ENCODE data around the gene DYNC2H1.

- TF ChIP-seq CTCF (IDR thresholded peaks at IDR 0.05; ENCODE audit: borderline replicate concordance, extremely low read depth, low read length, poor library complexity, severe bottlenecking) (no peak), EZH2 (IDR thresholded peaks at IDR 0.05; ENCODE audit: borderline replicate concordance, low read depth, low read length, severe bottlenecking) (no peak)
Measured at GRCh38 chr11:103167166-103167565, 57.9 kb downstream of the DYNC2H1 start.
